Measurements from ENCODE around the gene LINC00632. TPM values are rescaled to one million over a fixed set of nuclear protein-coding genes. Genes with fewer than 3 reads are reported as not detected.
A peak's percentile ranks its signal among the peaks of the same experiment; 100 is the strongest.

LINC00632 gene
- total RNA-seq, 2 donors from 2014 or later = 513 to 1,057 TPM

GRCh38 chrX:140756941-140757340 lies 47.4 kb downstream of the LINC00632 start:
- intact Hi-C loops (cut with DNase I) = no loop called here
- DNase-seq = no peak
- ATAC-seq = no peak

- ATAC-seq (peak; percentile 67 to 71), DNase-seq (peak; percentile 36)
- intact Hi-C loops (cut with DNase I) = no loop called here
These were observed 52.5 kb downstream of the LINC00632 start for GRCh38 chrX:140762061-140762460.

GRCh38 chrX:140764401-140764919 lies 54.9 kb downstream of the LINC00632 start:
- DNase-seq (peak; percentile 48), ATAC-seq (peak; percentile 79 to 91)
- intact Hi-C loops (cut with DNase I) = no loop called here

GRCh38 chrX:140765043-140765784 lies 55.7 kb downstream of the LINC00632 start:
- intact Hi-C loops (cut with DNase I) = no loop called here
- peak; percentile 43 to 82 for ATAC-seq
- peak; percentile 22 for DNase-seq

GRCh38 chrX:140766024-140766611 lies 56.6 kb downstream of the LINC00632 start:
- intact Hi-C loops (cut with DNase I) = no loop called here
- DNase-seq = peak; percentile 24
- ATAC-seq = peak in 1 of 2 donors; percentile 42

- intact Hi-C loops (cut with DNase I) = no loop called here
- ATAC-seq = no peak
These were observed 58.1 kb downstream of the LINC00632 start for GRCh38 chrX:140767646-140768045.

GRCh38 chrX:140775211-140775610 lies 65.7 kb downstream of the LINC00632 start:
- intact Hi-C loops (cut with DNase I) = no loop called here
- DNase-seq = no peak
- ATAC-seq = no peak

More at GRCh38 chrX:140767646-140768045, 58.1 kb downstream of the LINC00632 start:
- DNase-seq = no peak

GRCh38 chrX:140776320-140776719 lies 66.8 kb downstream of the LINC00632 start:
- intact Hi-C loops (cut with DNase I) = no loop called here
- DNase-seq = no peak
- no peak for ATAC-seq

- no peak for DNase-seq
- intact Hi-C loops (cut with DNase I) = no loop called here
- no peak for ATAC-seq
These were observed 85.1 kb downstream of the LINC00632 start for GRCh38 chrX:140794642-140795041.

- ATAC-seq = no peak
- intact Hi-C loops (cut with DNase I) = no loop called here
- no peak for DNase-seq
These were observed 89.7 kb downstream of the LINC00632 start for GRCh38 chrX:140799216-140799615.

GRCh38 chrX:140804292-140804691 lies 94.7 kb downstream of the LINC00632 start:
- DNase-seq (no peak), ATAC-seq (no peak)
- intact Hi-C loops (cut with DNase I) = no loop called here

- peak in 1 of 2 donors; percentile 58 for ATAC-seq
- DNase-seq = peak; percentile 19
- intact Hi-C loops (cut with DNase I) = no loop called here
These were observed 106.3 kb downstream of the LINC00632 start for GRCh38 chrX:140815868-140816267.

GRCh38 chrX:140817943-140818342 lies 108.4 kb downstream of the LINC00632 start:
- no peak for DNase-seq
- intact Hi-C loops (cut with DNase I) = no loop called here
- ATAC-seq = no peak

GRCh38 chrX:140821280-140821679 lies 111.7 kb downstream of the LINC00632 start:
- intact Hi-C loops (cut with DNase I) = no loop called here
- ATAC-seq (no peak), DNase-seq (no peak)

GRCh38 chrX:140822184-140822583 lies 112.6 kb downstream of the LINC00632 start:
- no peak for DNase-seq
- ATAC-seq = no peak
- intact Hi-C loops (cut with DNase I) = no loop called here

- ATAC-seq = no peak
- DNase-seq = no peak
- intact Hi-C loops (cut with DNase I) = no loop called here
These were observed 113.3 kb downstream of the LINC00632 start for GRCh38 chrX:140822861-140823260.

- ATAC-seq = peak in 1 of 2 donors; percentile 72
- intact Hi-C loops (cut with DNase I) = no loop called here
- no peak for DNase-seq
These were observed 127.3 kb downstream of the LINC00632 start for GRCh38 chrX:140836874-140837273.
